Stimulated activated CD8-positive, alpha-beta memory T cell treated with anti-CD3 and anti-CD28 coated beads, Interleukin-15, amount 100 ng/mL, for 4 hours (primary cell): ENCODE measurements around the gene PSMB9.
"Not testable (repeated sequence)": the region's sequence is repeated elsewhere in the genome, so short reads cannot be mapped to it uniquely, and the experiment has no call there.

ENCODE experiments used
- DNase-seq, 2 donors: peaks; one replicate each; pipeline ENCODE4 v3.0.0-alpha.2; 2020; ENCODE audit warnings: low read depth in 2 of 2

Gene PSMB9

DNA sequence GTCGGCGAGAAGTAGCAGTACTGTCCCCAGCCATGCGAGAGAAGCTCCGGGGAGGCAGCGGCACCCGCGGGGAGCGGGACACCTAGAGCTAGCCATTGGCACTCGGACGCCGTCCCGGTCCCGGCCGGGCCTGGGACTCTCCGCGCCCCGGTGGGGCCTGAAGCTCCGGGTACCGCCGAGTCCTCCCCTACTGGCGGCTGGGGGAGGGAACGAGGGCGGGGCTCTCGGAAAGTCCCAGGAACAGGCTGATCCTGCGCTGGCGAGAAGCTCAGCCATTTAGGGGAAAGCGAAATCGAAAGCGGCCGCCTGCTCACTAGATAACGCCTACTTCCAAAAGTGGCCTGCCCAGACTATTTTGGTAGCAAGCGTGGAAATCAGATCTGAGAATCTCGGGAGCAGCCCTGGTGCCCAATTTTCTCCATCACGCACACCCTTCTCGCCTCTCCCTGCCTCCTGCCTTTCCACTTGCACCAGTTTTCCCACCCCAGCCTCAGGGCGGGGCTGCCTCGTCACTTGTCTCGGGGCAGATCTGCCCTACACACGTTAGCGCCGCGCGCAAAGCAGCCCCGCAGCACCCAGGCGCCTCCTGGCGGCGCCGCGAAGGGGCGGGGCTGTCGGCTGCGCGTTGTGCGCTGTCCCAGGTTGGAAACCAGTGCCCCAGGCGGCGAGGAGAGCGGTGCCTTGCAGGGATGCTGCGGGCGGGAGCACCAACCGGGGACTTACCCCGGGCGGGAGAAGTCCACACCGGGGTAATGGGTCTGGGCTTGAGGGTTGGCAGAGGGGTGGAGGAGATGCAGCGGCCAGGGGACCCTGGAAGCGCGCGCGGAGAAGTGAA lies at the start of gene PSMB9, which contains the start of gene TAP1:
Gene PSMB9, plus strand, starts transcription at position 652 of the 835 bp plus-strand sequence. Its CDS starts 38 bp downstream, at position 690.
Gene TAP1, minus strand, starts transcription at position 164 of the 835 bp plus-strand sequence. Its CDS starts 68 bp downstream, at position 96.
- DNase-seq, result peak; percentile 90 to 97

DNA sequence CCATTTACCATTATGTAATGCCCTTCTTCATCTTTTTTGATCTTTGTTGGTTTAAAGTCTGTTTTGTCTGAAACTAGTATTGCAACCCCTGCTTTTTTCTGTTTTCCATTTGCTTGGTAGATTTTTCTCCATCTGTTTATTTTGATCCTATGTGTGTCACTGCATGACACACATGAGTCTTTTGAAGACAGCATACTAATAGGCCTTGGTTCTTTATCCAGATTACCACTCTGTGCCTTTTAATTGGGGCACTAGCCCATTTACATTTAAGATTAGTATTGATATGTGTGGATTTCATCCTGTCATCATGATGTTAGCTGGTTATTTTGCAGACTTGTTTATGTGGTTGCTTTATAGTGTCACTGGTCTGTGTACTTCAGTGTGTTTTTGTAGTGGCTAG lies 48.6 kb upstream of the PSMB9 start:
- not testable (repeated sequence) for DNase-seq

DNA sequence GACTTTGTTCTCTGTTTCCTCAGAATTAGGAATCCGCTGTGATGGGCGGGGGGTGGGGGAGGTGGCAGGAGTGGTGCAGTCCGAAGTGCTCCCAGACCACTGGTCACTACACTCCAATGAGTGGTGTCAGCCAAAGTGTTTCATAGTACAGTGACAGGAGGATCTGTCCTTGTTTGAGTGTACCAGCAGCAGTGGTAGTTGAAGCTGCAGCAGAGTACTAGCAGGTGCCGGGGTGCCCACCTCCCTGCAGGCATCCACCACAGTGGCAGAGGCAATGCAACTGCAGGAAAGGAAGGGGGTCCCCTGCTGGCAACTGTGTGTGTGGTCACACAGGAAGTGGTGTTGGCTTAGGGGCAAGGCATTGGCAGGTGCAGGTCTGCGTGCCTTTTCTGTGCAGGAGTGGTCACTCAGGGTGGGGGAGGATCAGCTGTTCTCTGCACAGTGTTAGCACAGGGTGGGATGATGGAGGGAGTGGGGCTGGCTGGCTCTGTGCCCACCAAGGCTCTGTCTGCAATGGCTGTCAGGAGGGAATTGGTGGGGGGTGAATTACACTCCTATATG lies 46.9 kb upstream of the PSMB9 start:
- no peak for DNase-seq

DNA sequence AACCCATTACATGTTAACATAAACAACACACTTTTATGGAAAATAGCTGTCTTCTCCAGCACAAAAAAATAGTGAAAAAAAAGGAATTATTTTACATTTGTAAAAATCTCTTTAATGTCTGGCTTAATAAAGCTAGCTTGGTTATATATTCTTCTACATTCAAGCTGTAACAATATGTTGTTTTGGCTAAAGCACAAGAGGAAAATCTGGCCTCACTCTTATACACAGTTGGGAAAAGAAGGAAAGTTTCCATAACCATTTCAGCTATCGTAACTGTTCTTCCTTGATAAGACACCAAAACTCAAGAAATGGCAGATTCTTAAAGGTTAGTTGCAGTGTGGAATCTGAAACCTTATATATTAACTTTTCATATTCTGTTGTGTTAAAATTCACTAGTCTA lies 44.8 kb upstream of the PSMB9 start:
- DNase-seq, result no peak

DNA sequence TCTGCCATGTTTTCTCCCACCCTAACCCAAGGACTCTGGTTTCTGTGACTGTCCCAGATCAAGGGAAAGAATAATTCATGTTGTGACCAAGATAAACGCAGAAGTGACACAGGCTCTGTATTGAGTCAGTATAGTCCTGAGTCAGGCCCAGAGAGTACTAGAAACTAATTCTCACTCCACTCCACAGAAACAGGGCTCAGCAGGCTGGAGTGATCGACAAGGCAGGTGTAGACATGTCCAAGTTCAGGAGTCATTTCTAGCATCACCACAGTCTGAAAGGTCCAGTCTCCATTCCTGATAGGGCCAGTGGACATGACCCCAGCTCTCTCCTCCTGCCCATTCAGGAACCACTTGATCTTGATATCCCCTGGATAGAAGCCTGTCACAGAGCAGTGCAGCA lies 39.8 kb upstream of the PSMB9 start:
- DNase-seq, result no peak

DNA sequence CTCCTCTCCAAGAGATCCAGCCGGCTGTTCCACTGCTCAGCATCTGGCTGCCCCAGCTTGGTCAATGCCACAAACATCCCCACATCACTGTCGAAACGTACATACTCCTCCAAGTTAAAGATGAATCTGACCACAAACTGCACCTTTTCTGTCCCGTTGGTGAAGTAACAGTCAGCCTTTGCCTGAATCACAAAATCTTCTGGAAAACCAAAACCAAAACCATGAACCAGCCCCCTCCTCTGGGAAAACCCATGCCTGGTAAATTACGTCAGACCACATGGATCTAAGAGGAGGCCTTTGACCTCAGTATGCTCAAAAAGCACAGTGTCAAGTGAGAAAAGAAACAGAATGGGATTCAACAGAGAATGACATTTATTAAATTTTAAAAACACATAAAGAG lies 38.9 kb upstream of the PSMB9 start:
- no peak for DNase-seq

DNA sequence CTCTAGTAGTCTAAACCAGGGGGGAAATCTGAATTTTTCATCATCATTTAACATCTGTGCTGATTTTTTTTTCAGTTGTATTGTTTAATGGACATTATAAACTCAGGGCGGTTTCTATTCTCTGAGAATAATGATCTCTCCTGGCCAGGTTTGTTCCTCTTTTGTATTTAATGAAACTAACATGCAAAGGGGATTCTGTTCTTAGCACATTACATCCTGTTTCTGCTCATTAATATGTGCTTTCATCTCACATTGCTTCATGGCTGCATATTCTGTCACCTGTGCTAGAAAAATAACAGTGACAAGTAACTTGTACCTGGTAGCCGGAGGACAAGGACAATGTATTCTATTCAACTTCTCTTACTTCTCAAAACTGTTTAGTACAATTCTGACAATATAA lies 38.0 kb upstream of the PSMB9 start:
- DNase-seq, result no peak

DNA sequence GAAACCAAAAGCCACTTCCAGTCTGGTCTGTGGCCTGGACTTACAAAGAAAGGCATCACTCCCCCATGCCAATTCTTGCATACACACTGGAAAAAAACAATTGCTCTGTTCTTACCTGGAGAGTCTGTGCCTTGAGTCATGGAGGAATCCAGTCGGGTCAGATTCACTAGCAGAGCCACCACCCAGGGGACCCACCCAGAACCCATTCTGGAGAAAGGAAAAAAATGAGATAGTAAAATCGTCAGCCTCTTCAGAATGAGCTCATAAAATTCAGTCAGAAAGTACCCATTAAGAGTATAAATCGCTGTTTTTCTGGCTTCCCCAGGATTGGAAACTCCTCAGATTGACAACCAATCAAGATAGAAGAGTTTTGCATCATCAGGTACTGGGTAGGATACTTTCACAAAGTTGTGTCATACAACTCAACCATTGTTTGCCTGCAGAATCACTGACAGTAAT lies 37.2 kb upstream of the PSMB9 start, which contains the start of gene HLA-DOB:
Gene HLA-DOB, minus strand, starts transcription at position 257 of the 459 bp plus-strand sequence. Its CDS starts 51 bp downstream, at position 206.
- no peak for DNase-seq

DNA sequence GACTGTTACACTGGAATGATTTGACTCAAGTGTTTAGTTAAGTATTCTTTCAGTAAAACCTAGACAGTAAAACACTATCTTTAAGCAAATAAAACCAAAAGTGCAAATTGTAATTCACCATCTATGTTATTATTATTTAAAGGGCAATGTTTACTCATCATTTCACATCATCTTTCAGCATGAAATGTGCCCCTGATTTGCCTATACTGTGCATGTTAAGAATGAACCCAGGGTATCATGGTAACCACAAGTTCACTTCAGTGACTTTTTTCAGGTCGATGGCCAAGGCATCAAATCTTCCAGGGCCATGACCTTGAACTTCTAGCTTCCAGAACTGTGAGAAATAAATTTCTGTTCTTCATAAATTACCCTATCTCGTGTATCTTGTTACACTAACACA lies 35.1 kb upstream of the PSMB9 start:
- no peak for DNase-seq

DNA sequence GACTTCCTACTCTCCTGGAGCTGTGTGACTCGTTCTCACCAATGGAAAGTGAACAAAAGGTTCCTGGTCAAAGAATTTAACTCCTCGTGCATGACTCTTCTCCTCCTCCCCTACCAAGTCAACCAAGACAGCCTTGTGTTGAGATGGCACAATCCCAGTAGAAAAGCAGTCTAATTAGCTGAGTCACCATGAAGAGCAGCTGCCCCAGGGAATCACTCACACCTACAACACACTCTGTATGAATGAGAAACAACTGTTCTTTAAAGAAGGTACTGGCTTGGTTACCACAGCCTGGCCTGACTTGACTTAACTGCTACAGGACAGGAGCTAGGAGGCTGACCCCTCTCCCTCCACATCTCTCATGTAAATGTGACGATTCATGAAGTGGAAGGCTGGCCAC lies 34.3 kb upstream of the PSMB9 start:
- DNase-seq, result no peak

DNA sequence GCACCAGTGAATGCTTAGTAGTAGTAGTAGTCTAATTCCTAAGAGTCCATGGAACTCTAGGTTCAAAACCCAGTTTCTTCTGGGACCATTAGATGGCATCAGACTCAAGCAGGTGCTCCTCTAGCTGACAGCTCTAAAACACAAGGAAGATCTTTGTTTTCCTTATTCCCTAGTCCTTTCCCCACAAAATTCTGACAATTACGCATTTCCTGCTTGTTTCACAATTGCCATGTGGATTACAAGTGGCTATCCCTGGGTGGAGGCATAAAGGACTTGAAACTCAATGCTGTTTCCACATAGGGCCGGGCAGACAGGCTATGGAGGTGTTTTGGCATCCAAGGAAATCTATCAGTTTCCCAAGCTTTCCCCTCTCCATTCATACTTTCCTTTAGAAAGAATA lies 28.0 kb upstream of the PSMB9 start:
- no peak for DNase-seq

DNA sequence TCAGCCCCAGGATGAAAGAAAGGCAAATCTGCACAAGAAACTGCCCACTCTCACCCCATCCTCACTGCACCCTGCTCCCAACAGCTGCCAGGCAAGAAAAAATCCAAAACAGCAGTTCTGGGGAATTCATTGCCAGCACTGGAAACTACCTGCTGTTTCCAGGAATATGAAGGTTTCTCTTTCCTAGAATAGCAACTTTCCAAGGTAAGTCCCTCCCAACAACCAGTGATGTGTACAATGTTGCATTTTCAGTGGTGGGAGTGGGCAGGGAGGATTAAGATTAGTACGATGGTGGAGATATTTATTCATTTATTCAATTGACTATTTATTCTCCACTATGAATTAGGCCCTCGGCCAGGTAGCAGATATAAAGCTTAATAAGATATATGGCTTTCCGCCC lies 27.0 kb upstream of the PSMB9 start:
- DNase-seq, result no peak

DNA sequence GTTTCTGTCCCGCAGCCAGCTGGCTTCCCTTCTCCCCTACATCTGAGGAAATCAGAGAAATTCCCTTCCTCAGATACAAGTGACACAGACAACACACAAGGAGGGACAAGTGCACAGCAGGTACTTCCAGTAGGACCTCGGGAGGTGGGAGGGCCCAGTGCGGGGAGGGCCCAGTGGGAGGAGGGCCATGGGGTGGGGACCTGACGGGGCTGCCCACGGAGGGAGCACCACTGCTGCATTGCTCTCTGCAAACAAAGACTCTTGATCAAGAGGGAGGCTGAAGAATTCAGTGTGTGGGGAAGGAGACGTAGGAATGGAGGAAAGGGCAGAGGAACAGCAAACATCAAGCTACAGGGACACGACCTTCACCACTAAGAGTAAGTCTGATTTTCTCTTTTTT lies 24.5 kb upstream of the PSMB9 start:
- no peak for DNase-seq

DNA sequence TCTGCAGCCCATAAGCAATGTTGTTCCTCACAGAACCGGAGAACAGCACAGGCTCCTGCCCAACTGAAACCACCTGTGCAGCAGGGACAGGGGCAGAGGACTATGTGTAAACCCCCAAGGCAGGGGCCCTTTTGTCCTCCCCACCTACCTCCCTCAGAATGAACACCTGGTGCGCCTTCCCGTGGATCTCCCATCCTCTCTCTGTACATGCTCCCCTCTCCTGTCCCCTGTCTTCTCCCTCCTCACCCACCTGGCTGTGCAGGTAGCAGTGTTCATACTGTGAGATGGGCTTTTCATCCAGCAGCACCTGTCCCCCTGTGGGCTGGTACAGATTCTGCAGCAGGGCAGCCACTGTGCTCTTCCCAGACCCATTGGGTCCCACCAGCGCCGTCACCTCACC lies 24.0 kb upstream of the PSMB9 start:
- DNase-seq, result no peak

DNA sequence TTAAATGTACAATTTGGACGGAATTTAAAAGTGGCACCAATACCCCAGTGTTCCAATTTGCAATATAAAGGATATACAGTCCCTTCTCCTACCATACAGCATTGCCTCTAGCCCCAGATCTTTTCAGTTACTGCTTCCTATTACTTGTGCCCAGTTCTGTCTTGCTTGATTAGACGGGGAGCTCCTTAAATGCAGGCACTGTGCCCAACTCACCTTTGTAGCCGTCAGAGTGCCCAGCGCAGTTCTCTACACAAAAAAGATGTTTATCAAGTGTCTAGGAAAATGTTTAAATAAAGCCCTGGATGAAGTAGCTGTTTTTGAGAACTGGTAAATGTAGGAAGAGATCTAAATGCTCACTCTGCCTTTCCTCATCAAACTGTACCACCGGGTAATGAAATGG lies 23.1 kb upstream of the PSMB9 start:
- DNase-seq, result no peak

DNA sequence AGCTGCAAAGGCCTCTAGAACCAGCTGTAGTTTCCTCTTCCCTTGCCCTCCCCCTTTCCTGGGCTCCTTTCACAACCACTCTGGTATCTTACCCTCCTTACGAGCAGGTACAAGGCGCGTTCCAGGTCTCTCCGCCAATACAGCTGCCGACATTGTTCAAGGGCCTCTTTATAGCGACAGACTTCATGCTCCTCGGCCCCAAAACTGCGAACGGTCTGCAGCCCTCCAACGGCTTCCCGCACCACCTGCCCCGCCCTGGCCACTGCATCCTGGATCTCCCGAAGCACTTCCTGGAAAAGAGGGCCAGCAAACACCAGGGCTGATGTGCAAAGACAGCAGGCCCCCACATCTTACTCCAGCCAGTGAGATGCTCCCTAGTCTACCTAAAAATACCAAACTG lies 21.5 kb upstream of the PSMB9 start:
- DNase-seq, result no peak

DNA sequence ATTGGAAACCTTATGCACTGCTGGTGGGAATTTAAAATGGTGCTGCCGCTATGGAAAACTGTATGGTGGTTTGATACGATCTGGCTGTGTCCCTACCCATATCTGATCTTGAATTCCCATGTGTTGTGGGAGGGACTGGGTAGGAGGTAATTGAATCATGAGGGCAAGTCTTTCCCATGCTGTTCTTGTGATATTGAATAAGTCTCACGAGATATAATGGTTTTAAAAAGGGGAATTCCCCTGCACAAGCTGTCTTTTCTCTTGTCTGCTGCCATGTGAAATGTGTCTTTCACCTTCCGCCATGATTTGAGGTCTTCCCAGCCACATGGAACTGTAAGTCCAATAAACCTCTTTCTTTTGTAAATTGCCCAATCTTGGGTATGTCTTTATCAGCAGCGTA lies 20.3 kb upstream of the PSMB9 start:
- DNase-seq, result no peak

DNA sequence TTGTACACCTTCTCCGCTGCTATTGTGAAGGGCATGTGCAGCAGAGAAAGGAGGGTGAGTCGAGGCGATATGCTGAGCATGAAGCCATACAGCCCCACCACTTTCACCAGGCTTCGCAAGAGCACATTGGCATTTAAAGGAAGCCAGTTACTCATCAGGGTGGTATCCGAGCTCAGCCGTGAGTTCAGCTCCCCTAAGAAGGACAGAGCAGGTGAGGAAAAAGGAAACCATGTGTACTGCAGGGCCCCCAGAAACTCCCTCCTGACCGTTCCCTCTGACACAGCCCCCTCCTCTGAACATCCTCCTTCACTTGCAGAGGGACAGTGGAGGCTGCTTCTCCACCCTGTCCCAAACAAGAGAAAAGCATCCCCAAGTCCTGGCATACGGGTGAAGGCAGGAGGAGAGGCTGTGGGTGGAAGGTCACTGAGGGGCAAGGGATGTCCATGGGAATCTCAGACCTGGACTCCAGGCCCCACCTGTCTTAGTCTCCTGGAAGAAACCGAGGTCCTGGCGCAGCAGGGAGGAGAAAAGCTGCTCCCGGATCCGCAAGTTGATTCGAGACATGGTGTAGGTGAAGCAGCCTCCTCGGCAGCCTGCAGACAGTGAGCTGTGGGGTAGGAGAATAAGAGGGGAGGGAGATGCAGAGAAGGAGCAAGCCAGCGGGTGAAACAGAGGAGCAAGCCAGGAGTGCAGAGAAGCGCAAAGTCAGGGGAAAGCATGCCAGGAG lies 18.7 kb upstream of the PSMB9 start:
- no peak for DNase-seq

DNA sequence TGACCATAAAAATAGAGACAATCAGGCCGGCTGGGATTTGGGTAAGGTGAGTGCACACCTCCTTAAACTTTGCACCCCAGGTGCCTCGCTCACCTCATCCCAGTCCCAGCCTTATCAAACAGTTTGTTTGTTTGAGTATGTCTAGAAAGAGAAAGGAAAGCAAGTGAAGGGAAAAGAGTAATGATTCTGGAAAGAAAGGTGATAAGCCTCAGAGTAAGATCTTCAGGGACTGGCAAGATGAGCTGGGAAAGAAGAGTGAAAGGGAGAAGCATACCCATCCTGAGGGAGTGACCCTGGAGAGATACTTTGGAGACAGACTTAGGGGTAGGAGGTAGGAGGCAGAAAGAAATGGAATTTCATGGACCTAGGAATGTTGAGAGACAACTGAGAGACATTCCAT lies 17.1 kb upstream of the PSMB9 start:
- no peak for DNase-seq

DNA sequence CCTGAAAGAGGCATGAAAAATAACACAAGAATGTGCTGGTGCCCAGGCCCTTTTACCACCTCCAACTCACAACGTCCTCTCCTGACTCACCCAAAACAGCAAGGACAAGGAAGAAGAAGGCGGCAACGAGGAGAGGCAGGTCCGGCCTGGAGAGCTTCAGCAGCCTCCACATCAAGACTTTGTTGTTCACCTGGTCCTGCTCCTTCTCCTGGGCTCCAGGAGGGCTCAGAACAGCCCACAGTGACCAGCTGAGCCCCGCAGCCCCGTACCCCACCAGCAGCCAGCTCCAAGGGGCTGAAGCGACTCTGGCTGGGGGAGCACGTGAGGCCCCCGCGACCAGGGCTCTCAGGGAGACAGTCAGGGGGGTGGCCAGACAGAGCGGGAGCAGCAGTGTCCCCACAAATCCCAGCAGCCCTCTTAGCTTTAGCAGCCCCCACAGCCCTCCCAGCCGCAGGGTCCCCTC lies 16.3 kb upstream of the PSMB9 start:
- DNase-seq, result no peak

DNA sequence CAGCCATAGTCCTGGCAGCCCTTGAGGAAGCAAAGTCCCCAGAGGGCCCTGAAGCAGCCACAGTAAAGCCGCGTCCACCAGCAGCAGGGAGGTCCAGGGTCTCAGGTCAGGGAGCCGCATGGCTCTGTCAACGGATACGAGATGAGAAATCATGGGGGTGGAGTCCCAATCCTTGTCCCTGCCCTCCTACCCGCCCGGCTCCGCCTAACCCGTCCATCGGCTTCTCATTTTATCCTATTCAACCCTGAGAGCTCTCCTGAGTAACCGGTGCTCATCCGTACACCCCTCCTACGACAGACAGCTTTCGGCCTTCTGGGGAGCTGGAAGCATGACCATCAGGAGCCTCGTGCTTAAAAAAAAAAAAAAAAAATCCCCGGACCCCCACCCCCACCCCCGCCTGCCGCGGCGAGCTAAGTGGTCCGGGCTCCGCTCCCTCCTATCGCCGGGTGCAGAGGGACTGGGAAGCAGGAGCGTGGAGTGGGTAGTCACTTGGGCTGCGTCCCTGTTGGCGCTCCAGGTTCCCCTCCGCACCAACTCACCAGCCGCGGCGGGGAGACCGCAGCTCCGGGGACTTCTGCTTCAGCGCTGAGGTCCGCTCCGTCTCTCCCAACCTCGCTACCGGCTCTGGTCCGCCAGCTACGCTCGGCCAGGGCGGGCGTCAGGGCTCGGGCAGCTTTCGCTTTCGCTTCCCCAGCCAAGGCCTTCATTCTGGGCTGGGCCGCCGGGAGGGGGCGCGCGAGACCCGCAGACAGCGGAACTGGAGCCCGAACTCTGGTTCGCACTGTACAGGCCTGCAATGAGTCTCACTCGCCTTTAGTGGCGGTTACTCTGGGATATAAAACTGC lies 15.7 kb upstream of the PSMB9 start, which contains the start of gene TAP2:
Gene TAP2, minus strand, starts transcription at position 626 of the 845 bp plus-strand sequence. Its CDS starts 506 bp downstream, at position 120.
- DNase-seq, result peak; percentile 93
